Activated T-cell treated with anti-CD3 and anti-CD28 coated beads, Interleukin-2, amount 50 U/mL, for 4 hours (primary cell): ENCODE results near the gene YY2. TPM values are rescaled to one million over a fixed set of nuclear protein-coding genes. Genes with fewer than 3 reads are reported as not detected.
"Not testable (repeated sequence)": the region's sequence is repeated elsewhere in the genome, so short reads cannot be mapped to it uniquely, and the experiment has no call there.

Source experiments
- ATAC-seq, 2 donors: fragments of 200-7000 bp; cut with Tn5 transposase; one replicate each; pipeline ENCODE4 v1.10.0; 2021
- DNase-seq: peaks from one replicate; pipeline ENCODE4 v3.0.0-alpha.2; 2020
- H3K27me3 Mint-ChIP-seq: one replicate; pipeline ENCODE4 v1.8.0; 2021; ENCODE audit warnings: low read depth, mixed read lengths
- H3K36me3 Mint-ChIP-seq: one replicate; pipeline ENCODE4 v1.8.0; 2022; ENCODE audit warnings: mixed read lengths; ENCODE audit not compliant: insufficient read depth
- H3K4me1 Mint-ChIP-seq: one replicate; pipeline ENCODE4 v1.8.0; 2021; ENCODE audit warnings: low read depth, mixed read lengths
- H3K4me3 Mint-ChIP-seq: one replicate; pipeline ENCODE4 v1.8.0; 2021; ENCODE audit warnings: mild to moderate bottlenecking, moderate library complexity, mixed read lengths
- H3K9me3 Mint-ChIP-seq: one replicate; pipeline ENCODE4 v1.8.0; 2021; ENCODE audit warnings: mixed read lengths
- total RNA-seq, 3 donors: library from RNA; stranded (reverse); gene quantifications; one replicate each; pipeline ENCODE4 v1.2.1, GENCODE V29; 2021

The YY2 gene
- 1 to 10 TPM in 1 of 3 donors, under 1 TPM in 2; 0.92 to 1.4 (median 0.94) TPM for total RNA-seq

DNA sequence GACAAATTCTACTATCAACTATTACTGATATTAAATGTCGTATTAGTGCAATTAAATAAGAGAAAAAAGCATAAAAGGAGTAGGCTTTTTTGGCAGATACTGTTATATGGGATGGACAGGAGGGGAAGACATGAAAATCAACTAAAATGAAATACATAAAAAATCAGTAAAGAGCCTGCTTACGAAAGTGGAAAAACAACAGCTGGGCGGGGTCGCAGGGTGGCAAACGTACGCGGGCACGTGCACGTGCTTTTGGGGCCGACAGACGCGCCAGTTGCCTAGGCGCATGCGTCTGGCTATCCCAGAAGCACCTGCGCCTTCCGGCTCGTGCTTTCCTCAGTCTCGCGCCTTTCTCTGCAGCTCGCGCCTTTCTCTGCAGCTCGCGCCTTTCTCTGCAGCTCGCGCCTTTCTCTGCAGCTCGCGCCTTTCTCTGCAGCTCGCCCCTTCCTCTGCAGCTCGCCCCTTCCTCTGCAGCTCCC lies at the start of gene YY2:
TSS of gene YY2 (plus strand) at position 51 of the 479 bp plus-strand sequence. CDS start 498 bp downstream, outside the sequence.
- Mint-ChIP-seq H3K9me3 (no peaks in the 10 kb centered on the region), H3K4me1 (no peaks in the 10 kb centered on the region)
- no peak for DNase-seq

GRCh38 chrX:21806691-21807090 lies 49.1 kb upstream of the YY2 start:
- no peaks in the 10 kb centered on the region for H3K27me3 Mint-ChIP-seq
- H3K4me1 Mint-ChIP-seq = no peaks in the 10 kb centered on the region
- no peaks in the 10 kb centered on the region for H3K36me3 Mint-ChIP-seq
- H3K4me3 Mint-ChIP-seq = no peak overlapping the region
- ATAC-seq (no peak), DNase-seq (no peak)
- peaks cover 5% of the 10 kb centered on the region for H3K9me3 Mint-ChIP-seq

More for the DNA sequence above, at the start of gene YY2:
- H3K36me3 Mint-ChIP-seq = peaks cover 14% of the 10 kb centered on the region
- no peak within 1 kb of the TSS for H3K4me3 Mint-ChIP-seq
- H3K27me3 Mint-ChIP-seq = no peaks in the 10 kb centered on the region
- ATAC-seq = no peak

- ATAC-seq (no peak), DNase-seq (no peak)
- H3K4me3 Mint-ChIP-seq = no peak overlapping the region
- H3K36me3 Mint-ChIP-seq = no peaks in the 10 kb centered on the region
- no peaks in the 10 kb centered on the region for H3K27me3 Mint-ChIP-seq
- H3K9me3 Mint-ChIP-seq = peaks cover 5% of the 10 kb centered on the region
- H3K4me1 Mint-ChIP-seq = no peaks in the 10 kb centered on the region
These were observed 44.0 kb upstream of the YY2 start for GRCh38 chrX:21811832-21812231.

- no peak for DNase-seq
- Mint-ChIP-seq H3K27me3 (no peaks in the 10 kb centered on the region), H3K36me3 (no peaks in the 10 kb centered on the region), H3K9me3 (peaks cover 5% of the 10 kb centered on the region), H3K4me1 (no peaks in the 10 kb centered on the region), H3K4me3 (no peak overlapping the region)
- ATAC-seq = no peak
These were observed 43.2 kb upstream of the YY2 start for GRCh38 chrX:21812628-21813027.

- no peaks in the 10 kb centered on the region for H3K4me1 Mint-ChIP-seq
- H3K36me3 Mint-ChIP-seq = no peaks in the 10 kb centered on the region
- peaks cover 5% of the 10 kb centered on the region for H3K9me3 Mint-ChIP-seq
- no peak overlapping the region for H3K4me3 Mint-ChIP-seq
- no peaks in the 10 kb centered on the region for H3K27me3 Mint-ChIP-seq
- DNase-seq (no peak), ATAC-seq (no peak)
These were observed 42.0 kb upstream of the YY2 start for GRCh38 chrX:21813612-21814368.

GRCh38 chrX:21816136-21816535 lies 39.7 kb upstream of the YY2 start:
- DNase-seq (no peak), ATAC-seq (no peak)
- H3K4me1 Mint-ChIP-seq = no peaks in the 10 kb centered on the region
- H3K27me3 Mint-ChIP-seq = no peaks in the 10 kb centered on the region
- peaks cover 5% of the 10 kb centered on the region for H3K9me3 Mint-ChIP-seq
- H3K4me3 Mint-ChIP-seq = no peak overlapping the region
- H3K36me3 Mint-ChIP-seq = no peaks in the 10 kb centered on the region

DNA sequence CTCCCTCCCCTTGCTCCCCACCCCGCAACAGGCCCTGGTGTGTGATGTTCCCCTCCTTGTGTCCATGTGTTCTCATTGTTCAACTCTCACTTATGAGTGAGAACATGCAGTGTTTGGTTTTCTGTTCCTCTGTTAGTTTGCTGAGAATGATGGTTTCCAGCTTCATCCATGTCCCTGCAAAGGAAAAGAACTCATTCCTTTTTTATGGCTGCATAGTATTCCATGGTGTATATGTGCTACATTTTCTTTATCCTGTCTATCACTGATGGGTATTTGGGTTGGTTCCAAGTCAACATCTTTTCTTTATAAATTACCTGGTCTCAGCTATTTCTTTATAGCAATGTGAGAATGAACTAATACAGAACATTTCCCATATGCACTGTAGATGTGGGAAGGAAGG lies 35.6 kb upstream of the YY2 start:
- not testable (repeated sequence) for H3K27me3 Mint-ChIP-seq, H3K4me1 Mint-ChIP-seq, H3K9me3 Mint-ChIP-seq, ATAC-seq, DNase-seq, H3K36me3 Mint-ChIP-seq, H3K4me3 Mint-ChIP-seq

- no peak for DNase-seq
- Mint-ChIP-seq H3K9me3 (no peaks in the 10 kb centered on the region), H3K27me3 (no peaks in the 10 kb centered on the region), H3K36me3 (no peaks in the 10 kb centered on the region), H3K4me1 (no peaks in the 10 kb centered on the region), H3K4me3 (no peak overlapping the region)
- ATAC-seq = no peak
These were observed 33.9 kb upstream of the YY2 start for GRCh38 chrX:21821875-21822274.

- Mint-ChIP-seq H3K9me3 (no peaks in the 10 kb centered on the region), H3K36me3 (no peaks in the 10 kb centered on the region), H3K27me3 (no peaks in the 10 kb centered on the region), H3K4me1 (no peaks in the 10 kb centered on the region), H3K4me3 (no peak overlapping the region)
- DNase-seq = no peak
- ATAC-seq = no peak
These were observed 24.3 kb upstream of the YY2 start for GRCh38 chrX:21831496-21831895.

DNA sequence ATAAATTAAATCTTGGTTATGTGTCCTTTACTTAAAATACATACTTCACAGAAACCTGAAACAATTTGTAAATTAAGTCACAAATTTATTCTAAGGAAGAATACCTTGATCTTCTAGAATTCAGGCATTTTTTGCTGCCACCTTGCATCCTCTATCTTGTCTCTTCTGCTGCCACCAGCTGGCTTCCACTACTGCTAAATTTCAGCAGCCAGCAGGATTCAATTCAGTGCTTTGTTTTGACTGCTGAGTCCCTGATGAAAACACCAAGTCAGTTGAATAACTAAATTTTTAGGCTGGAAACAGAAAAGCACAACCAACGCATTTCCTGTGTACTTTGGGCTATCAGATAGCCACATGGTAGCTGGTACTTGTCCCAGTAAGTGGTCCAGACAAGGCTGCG lies 18.7 kb upstream of the YY2 start:
- ATAC-seq = no peak
- no peak overlapping the region for H3K4me3 Mint-ChIP-seq
- no peaks in the 10 kb centered on the region for H3K27me3 Mint-ChIP-seq
- no peaks in the 10 kb centered on the region for H3K36me3 Mint-ChIP-seq
- H3K9me3 Mint-ChIP-seq = no peaks in the 10 kb centered on the region
- peaks cover 8% of the 10 kb centered on the region for H3K4me1 Mint-ChIP-seq
- DNase-seq = no peak

- Mint-ChIP-seq H3K9me3 (no peaks in the 10 kb centered on the region), H3K4me3 (peak overlapping the region; percentile 88), H3K27me3 (no peaks in the 10 kb centered on the region), H3K36me3 (peaks cover 3% of the 10 kb centered on the region), H3K4me1 (peaks cover 8% of the 10 kb centered on the region)
- ATAC-seq (no peak), DNase-seq (no peak)
These were observed 16.9 kb upstream of the YY2 start for GRCh38 chrX:21838937-21839333.

- no peaks in the 10 kb centered on the region for H3K27me3 Mint-ChIP-seq
- peak within 1 kb of the TSS; percentile 88 for H3K4me3 Mint-ChIP-seq
- ATAC-seq = peak; percentile 80 to 87
- no peaks in the 10 kb centered on the region for H3K9me3 Mint-ChIP-seq
- DNase-seq = peak; percentile 75
- peaks cover 8% of the 10 kb centered on the region for H3K4me1 Mint-ChIP-seq
- H3K36me3 Mint-ChIP-seq = peaks cover 3% of the 10 kb centered on the region
These were observed 16.2 kb upstream of the YY2 start, which contains the start of gene MBTPS2 for GRCh38 chrX:21839334-21840192. TSS of gene MBTPS2 (plus strand) at chrX:21839617. CDS start at chrX:21839735, 118 bp downstream.

GRCh38 chrX:21840193-21840545 lies 15.6 kb upstream of the YY2 start:
- Mint-ChIP-seq H3K4me1 (peaks cover 8% of the 10 kb centered on the region), H3K4me3 (peak overlapping the region; percentile 88), H3K36me3 (peaks cover 4% of the 10 kb centered on the region), H3K9me3 (no peaks in the 10 kb centered on the region), H3K27me3 (no peaks in the 10 kb centered on the region)
- ATAC-seq (peak; percentile 43 to 62), DNase-seq (no peak)

- ATAC-seq (no peak), DNase-seq (no peak)
- Mint-ChIP-seq H3K27me3 (no peaks in the 10 kb centered on the region), H3K4me3 (no peak overlapping the region), H3K4me1 (peaks cover 8% of the 10 kb centered on the region), H3K9me3 (no peaks in the 10 kb centered on the region), H3K36me3 (peaks cover 15% of the 10 kb centered on the region)
These were observed 12.6 kb upstream of the YY2 start for GRCh38 chrX:21843179-21843578.
